Hematopoietic multipotent progenitor cell treated with erythropoietin and hydrocortisone succinate and interleukin-3 and kit ligand, for 15 days (in vitro differentiated cells): Measurements from ENCODE around the gene SPATA31D1.

Experiments used
- DNase-seq: peaks from one replicate; pipeline ENCODE4 v3.0.0-alpha.2; 2015; ENCODE audit warnings: low spot score

The SPATA31D1 gene

DNA sequence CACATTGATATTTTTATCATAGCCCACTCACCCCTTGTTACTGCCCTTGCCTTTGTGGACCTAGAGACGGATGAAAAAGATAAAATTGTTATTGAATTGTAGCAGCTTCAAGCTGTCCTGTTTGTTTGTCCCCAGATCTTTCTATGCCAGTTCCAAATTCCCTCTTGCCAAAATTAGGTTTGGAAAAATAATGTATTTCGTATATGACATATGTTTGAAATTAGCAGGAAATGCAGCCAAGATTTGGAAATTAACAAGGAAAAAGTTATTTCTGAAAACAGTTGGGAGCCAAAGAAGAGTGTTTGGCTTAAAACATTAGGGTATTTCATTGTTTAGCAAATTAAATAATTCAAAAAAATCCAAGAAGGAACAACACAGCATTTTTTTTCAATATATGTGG lies 33.5 kb downstream of the SPATA31D1 start:
- no peak for DNase-seq

DNA sequence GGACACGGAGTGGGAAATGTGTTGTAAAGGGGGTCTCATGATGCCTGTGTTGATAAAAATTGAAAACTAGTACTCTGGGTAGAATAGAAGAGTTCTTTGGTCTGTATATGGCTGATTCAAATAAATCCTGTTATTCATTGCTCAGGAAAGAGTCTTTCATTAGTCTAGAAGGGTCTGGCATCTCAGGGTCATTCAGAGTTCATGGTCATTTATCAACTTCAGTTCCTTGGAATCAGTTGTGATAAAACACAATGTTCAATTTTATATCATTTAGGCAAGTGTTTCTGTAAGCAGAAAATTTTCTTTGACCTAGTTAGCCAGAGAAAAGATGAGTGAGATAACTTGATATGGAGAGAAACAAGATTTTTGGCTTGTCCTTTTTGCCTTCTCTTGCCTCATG lies 36.3 kb downstream of the SPATA31D1 start:
- DNase-seq, result no peak

DNA sequence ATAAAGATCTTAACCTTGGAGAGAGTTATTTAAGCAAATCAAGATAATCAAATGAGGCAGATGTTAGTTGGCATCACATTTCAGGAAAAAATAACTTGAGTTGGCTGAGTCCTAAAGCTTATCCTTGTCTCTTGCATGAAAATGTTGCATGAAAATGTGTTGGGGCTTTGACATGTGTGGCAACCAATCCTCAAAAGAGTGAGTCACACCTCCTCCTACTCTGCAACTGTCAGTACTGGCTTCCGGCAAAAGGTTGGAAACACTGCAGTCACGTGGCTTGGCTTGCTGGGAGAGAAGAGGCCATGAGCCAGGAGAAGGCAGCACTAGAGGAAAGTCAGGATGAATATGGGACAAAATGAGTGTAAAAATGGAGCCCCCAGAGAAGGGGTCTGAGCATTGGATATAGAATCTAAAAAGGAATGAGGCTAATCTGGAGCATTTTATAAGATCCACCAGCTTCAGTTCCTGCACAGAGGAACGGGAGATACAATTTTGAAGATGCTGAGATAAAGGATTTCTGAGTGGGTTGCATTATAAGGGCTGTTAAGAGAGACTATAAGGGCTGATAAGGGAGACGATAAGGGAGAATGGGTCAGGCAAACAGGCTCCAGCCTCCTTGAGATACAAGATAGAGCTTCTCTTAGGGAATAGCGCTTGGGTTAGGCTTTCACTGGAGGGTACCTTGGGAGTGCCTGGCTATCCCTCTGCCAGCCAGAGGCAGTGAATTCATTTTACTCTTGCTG lies 43.1 kb downstream of the SPATA31D1 start:
- no peak for DNase-seq

DNA sequence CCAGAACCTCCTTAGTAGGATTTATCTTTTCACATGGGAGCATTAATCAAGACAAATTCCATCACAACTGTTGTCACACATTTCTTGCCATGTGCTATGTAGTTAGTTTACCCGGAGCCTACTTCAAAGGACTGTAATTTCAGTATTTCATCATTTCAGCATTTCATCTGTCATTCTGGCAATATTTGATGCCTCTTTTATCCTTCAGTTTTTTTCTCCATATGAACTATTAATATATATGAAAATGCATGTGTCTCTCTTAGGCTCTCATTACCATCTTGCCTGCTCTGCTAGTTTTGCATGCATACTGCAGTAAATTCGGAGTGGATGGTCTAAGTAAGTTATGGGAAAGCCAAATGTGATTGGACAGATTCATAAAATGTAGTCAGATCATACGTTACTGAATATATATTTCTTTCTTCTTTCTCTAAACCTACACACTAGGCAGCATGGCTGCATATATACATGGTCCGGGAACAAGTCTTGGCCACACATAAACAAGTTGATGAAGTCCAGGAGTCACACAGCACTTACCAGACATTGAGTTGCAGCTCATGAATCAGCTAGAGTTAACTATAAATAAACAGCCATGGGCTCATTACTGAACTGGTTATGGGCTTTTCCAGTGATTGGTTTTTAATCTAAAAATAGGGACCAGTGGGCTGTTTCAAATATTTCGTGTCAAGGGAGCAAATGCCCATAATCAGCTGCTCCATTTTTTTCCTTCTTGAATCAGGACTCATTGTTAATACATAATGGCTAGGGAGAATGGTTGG lies 46.6 kb downstream of the SPATA31D1 start:
- no peak for DNase-seq

DNA sequence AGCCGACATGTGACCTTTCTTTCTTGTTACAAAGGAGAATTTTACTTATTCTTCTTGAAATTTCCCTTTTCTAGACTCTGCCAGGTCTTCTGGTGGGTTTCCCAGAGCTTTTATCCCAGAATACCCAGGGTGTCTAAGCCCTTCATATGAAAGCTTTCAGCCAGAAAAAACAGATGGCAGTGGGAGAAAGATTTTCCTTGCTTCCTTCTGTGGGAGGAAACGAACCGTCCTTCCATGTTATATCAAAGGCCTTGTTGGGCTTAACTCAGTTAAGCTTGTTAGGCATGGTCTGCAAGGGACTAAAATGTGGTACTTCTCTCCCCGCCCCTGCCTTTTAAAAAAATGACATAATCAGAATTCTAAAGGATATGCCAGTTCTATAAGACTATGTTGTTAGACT lies 47.5 kb downstream of the SPATA31D1 start:
- DNase-seq, result no peak

DNA sequence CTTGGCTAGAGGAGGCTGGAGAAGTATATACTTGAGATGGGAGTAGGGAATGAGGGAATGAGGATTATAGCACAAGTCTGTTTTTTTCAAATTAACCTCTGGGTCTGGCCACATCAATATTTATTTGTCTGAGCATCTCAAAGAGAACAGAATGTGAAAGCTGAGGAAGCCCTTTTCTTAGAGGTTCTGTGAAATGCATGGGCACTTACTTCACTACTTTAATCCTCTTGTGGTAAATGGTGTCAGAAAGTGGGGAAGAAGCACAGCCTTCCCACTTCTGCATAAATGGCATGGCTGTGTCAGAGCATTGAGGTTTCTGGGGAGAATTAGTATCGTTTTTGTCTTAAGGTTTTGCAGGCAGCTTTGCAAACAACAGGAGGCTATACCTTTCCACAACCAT lies 48.6 kb downstream of the SPATA31D1 start:
- no peak for DNase-seq

DNA sequence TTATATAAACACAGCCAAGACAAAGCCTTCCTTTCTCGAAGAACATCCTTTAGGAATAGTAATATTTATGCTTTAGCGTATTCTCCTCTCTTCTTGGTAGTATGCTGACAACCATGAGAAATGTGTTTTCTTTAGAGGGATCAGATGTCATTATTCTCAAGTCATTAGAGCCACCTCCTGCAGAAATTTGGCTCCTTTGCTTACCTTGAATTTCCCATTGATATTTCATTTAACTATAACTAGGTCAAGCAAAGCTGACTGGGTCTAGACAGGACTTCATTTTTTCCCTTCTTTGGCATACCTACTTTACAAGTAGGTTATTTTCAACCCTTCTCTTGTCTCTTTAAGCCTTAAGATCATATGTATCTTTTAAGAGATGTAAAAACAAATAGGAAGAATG lies 50.3 kb downstream of the SPATA31D1 start:
- DNase-seq, result no peak
